CD4-positive, CD25-positive, alpha-beta regulatory T cell (primary cell): ENCODE results near the gene CALR3. TPM values are rescaled to one million over a fixed set of nuclear protein-coding genes. Genes with fewer than 3 reads are reported as not detected.
"Not testable (repeated sequence)": the region's sequence is repeated elsewhere in the genome, so short reads cannot be mapped to it uniquely, and the experiment has no call there.

Experiments
- ATAC-seq, 2 donors: fragments of 150-1000 bp; cut with Tn5 transposase; one replicate each; pipeline ENCODE4 v1.10.0; 2021; ENCODE audit warnings: low read depth in 2 of 2, moderate number of reproducible peaks in 2 of 2, moderate library complexity in 1 of 2
- DNase-seq, 3 donors: peaks; one replicate each; pipeline versions ENCODE4 v3.0.0 to v3.0.0-alpha.2; 2012 to 2022; ENCODE audit warnings: mixed read lengths in 1 of 3
- H3K27ac ChIP-seq: one replicate; pipeline ENCODE4 v1.7.0; 2013; ENCODE audit warnings: mild to moderate bottlenecking, low read length; ENCODE audit not compliant: insufficient read depth, poor library complexity, severe bottlenecking
- H3K27me3 ChIP-seq: one replicate; pipeline ENCODE4 v1.7.0; 2013; ENCODE audit warnings: low read length; ENCODE audit not compliant: control insufficient read depth, insufficient read depth
- H3K36me3 ChIP-seq: one replicate; pipeline ENCODE4 v1.7.0; 2013; ENCODE audit warnings: mild to moderate bottlenecking, low read length, moderate library complexity; ENCODE audit not compliant: control insufficient read depth, insufficient read depth
- H3K4me1 ChIP-seq: 2 replicates; pipeline ENCODE4 v1.7.0; 2013; ENCODE audit warnings: mild to moderate bottlenecking, low read length; ENCODE audit not compliant: insufficient read depth, control insufficient read depth, poor library complexity, severe bottlenecking
- H3K4me3 ChIP-seq: one replicate; pipeline ENCODE4 v1.7.0; 2013; ENCODE audit warnings: low read depth, mild to moderate bottlenecking, low read length, moderate library complexity
- H3K9me3 ChIP-seq, 2 experiments: 1 replicate in 1 of 2; 2 replicates in 1 of 2; pipeline ENCODE4 v1.7.0; 2013; ENCODE audit warnings: low read length in 2 of 2, mild to moderate bottlenecking in 1 of 2, moderate library complexity in 1 of 2; ENCODE audit not compliant: control insufficient read depth in 2 of 2
- H3K27ac Mint-ChIP-seq, 3 donors: one replicate each; pipeline ENCODE4 v1.8.0; 2020 to 2022; ENCODE audit warnings: mild to moderate bottlenecking in 3 of 3, mixed read lengths in 3 of 3, moderate library complexity in 2 of 3
- H3K27me3 Mint-ChIP-seq: one replicate; pipeline ENCODE4 v1.8.0; 2022; ENCODE audit warnings: mild to moderate bottlenecking, mixed read lengths
- H3K36me3 Mint-ChIP-seq: one replicate; pipeline ENCODE4 v1.8.0; 2020; ENCODE audit warnings: mixed read lengths
- H3K4me1 Mint-ChIP-seq, 4 donors: one replicate each; pipeline ENCODE4 v1.8.0; 2020 to 2022; ENCODE audit warnings: mixed read lengths in 4 of 4, mild to moderate bottlenecking in 1 of 4
- H3K4me3 Mint-ChIP-seq, 4 donors: one replicate each; pipeline ENCODE4 v1.8.0; 2020 to 2022; ENCODE audit warnings: mild to moderate bottlenecking in 4 of 4, mixed read lengths in 4 of 4, moderate library complexity in 3 of 4
- H3K9me3 Mint-ChIP-seq, 7 donors: one replicate each; pipeline ENCODE4 v1.8.0; 2020 to 2022; ENCODE audit warnings: mixed read lengths in 7 of 7, mild to moderate bottlenecking in 3 of 7, moderate library complexity in 2 of 7
- polyA plus RNA-seq, 4 donors: library from polyadenylated mRNA; unstranded; fragments of 300-500 nt; fragmentation: Illumina TruSeq; gene quantifications; one replicate each; pipeline ENCODE4 v1.2.3, GENCODE V29; 2021
- total RNA-seq: library from RNA; stranded (reverse); gene quantifications from one replicate; pipeline ENCODE4 v1.2.3, GENCODE V29; 2022

Gene CALR3, protein sequence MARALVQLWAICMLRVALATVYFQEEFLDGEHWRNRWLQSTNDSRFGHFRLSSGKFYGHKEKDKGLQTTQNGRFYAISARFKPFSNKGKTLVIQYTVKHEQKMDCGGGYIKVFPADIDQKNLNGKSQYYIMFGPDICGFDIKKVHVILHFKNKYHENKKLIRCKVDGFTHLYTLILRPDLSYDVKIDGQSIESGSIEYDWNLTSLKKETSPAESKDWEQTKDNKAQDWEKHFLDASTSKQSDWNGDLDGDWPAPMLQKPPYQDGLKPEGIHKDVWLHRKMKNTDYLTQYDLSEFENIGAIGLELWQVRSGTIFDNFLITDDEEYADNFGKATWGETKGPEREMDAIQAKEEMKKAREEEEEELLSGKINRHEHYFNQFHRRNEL
- not detected for total RNA-seq
- polyA plus RNA-seq: not detected

DNA sequence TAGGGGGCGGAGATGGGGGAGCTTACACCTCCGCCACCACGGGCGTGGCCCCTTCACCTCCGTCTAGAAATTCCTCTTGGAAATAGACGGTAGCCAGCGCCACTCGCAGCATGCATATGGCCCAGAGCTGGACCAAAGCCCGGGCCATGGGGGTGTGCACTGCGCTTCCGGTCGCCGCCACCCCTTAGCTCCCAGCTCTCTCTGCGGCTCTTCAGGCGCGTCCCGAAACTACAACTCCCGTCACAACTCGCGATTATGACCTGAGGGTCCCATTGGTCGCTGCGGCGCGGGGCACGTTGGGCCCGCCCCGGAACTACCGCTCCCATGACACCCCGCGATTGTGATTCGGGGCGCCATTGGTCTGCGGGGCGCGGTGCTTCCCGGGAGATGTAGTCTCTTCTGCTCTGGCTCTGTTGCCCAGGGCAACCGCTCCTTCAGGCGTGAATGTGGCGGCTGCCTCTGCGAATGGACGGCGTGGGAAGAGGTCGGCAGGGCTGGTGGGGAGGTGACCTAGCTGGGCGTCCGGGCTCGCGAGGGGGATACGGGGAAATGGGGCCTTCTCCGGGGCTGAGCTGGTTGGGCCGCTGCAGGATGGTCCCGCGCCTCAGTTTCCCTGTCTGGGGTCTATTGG is at the start of gene CALR3, which contains the start of gene C19orf44:
CALR3 (minus strand) TSS at position 186 of the 631 bp plus-strand sequence; CDS start at position 148, 38 bp downstream.
C19orf44 (plus strand) TSS at position 413 of the 631 bp plus-strand sequence. CDS start 4,399 bp downstream, outside the sequence.
- Histone ChIP-seq H3K27me3 (no peaks in the 10 kb centered on the region), H3K36me3 (no peaks in the 10 kb centered on the region), H3K27ac (peak within 1 kb of the TSS; percentile 67), H3K9me3 (no peaks in the 10 kb centered on the region), H3K4me1 (peaks cover 10% of the 10 kb centered on the region), H3K4me3 (peak within 1 kb of the TSS; percentile 75)
- DNase-seq: peak; percentile 96 to 99 (median 96)
- H3K4me1 Mint-ChIP-seq: peaks cover 5 to 22% (median 12%) of the 10 kb centered on the region in 4 donors
- ATAC-seq: peak; percentile 99
- peak within 1 kb of the TSS; percentile 84 to 96 (median 95) for H3K4me3 Mint-ChIP-seq
- peak within 1 kb of the TSS; percentile 90 to 93 (median 93) for H3K27ac Mint-ChIP-seq
- H3K36me3 Mint-ChIP-seq: peaks cover 1% of the 10 kb centered on the region
- peaks cover 5% of the 10 kb centered on the region for H3K27me3 Mint-ChIP-seq
- H3K9me3 Mint-ChIP-seq: no peaks in the 10 kb centered on the region

DNA sequence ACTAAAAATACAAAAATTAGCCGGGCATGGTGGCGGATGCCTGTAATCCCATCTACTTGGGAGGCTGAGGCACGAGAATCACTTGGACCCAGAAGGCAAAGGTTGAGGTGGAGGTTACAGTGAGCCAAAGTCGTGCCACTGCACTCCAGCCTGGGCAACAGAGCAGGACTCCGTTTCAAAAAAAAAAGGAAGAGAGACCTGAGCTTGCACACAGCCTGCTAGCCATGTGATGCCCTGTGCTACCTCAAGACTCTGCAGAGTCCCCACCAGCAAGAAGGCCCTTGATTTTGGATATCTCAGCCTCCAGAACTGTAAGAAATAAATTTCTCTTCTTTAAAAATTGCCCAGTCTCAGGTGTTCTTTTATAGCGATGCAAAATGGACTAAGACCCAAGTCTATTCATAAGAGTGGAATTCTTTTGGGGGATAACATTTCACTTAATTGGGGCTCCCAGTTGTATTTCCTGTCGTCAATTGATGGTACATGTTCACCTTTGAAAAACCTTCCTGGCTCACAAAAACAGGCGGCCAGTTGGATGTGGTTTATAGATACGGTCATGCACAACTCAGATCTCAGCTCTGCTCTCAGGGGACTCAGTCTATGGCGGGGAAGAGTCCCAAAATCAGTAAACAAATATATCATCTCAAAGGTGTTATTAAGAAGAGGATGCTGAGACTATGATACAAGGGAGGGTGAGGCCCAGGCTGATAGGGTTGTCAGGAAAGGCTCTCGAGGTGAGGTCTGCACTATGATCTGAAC is 48.7 kb upstream of the CALR3 start:
- H3K9me3 ChIP-seq: no peaks in the 10 kb centered on the region
- no peaks in the 10 kb centered on the region for H3K27me3 Mint-ChIP-seq
- no peak for ATAC-seq
- peak overlapping the region; percentile 60 to 78 (median 68) for H3K4me3 Mint-ChIP-seq
- peaks cover 4% of the 10 kb centered on the region for H3K36me3 Mint-ChIP-seq
- H3K4me3 ChIP-seq: no peak overlapping the region
- H3K9me3 Mint-ChIP-seq: no peaks in the 10 kb centered on the region
- H3K27ac Mint-ChIP-seq: peak overlapping the region in 2 of 3 donors; percentile 74 to 84
- H3K27ac ChIP-seq: no peak overlapping the region
- H3K4me1 ChIP-seq: peaks cover 53% of the 10 kb centered on the region
- peaks cover 3% of the 10 kb centered on the region for H3K36me3 ChIP-seq
- H3K27me3 ChIP-seq: no peaks in the 10 kb centered on the region
- peaks cover 18 to 50% (median 27%) of the 10 kb centered on the region in 4 donors for H3K4me1 Mint-ChIP-seq
- no peak for DNase-seq

DNA sequence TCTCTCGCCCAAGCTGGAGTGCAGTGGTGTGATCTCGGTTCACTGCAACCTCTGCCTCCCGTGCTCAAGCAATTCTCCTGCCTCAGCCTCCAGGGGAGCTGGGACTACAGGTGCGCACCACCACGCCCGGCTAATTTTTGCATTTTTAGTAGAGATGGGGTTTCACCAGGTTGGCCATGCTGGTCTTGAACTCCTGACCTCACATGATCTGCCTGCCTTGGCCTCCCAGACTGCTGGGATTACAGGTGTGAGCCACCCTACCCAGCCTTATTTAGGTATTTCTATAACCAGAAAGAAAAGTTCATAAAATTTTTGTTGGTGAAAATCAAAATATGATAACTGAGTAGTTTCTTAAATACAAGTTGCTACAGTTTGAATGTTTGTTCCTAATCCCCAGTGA is 47.8 kb upstream of the CALR3 start:
- not testable (repeated sequence) for H3K27me3 ChIP-seq, H3K9me3 ChIP-seq, H3K27me3 Mint-ChIP-seq, H3K9me3 Mint-ChIP-seq, H3K36me3 ChIP-seq, ATAC-seq, DNase-seq, H3K36me3 Mint-ChIP-seq
- Mint-ChIP-seq H3K4me3 (peak overlapping the region; percentile 55 to 97 (median 92)), H3K4me1 (peaks cover 19 to 56% (median 29%) of the 10 kb centered on the region in 4 donors), H3K27ac (peak overlapping the region in 2 of 3 donors; percentile 70 to 89)
- Histone ChIP-seq H3K4me1 (peaks cover 59% of the 10 kb centered on the region), H3K4me3 (peak overlapping the region; percentile 84), H3K27ac (peak overlapping the region; percentile 85)

DNA sequence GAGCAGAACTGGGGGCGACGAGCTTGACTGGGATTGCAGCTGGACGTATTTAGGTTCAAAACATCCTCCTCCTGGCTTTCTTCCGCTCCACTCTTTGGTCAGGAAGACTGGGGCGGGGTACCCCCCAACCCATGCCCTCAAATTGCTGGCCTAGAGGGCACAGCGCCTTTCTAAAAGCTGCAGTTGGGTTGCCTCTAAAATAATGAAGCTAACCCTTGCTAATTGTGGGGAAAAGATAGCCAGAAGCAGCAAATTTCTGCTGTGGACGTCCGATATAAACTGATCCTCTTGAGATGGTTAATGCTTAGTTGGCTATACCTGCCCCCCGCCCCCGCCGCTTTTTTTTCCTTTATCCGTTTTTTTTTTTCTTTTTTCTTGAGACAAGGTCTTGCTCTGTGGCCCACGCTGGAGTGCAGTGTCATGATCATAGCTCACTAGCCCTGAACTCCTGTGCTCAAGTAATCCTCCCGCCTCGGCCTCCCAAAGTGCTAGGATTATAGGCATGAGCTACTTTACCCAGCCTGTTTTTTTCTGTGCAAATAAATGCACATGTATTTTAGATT is 47.0 kb upstream of the CALR3 start:
- peaks cover 19 to 63% (median 30%) of the 10 kb centered on the region in 4 donors for H3K4me1 Mint-ChIP-seq
- H3K4me3 ChIP-seq: peak overlapping the region; percentile 84
- peak in 1 of 3 donors; percentile 17 for DNase-seq
- peaks cover 60% of the 10 kb centered on the region for H3K4me1 ChIP-seq
- no peaks in the 10 kb centered on the region for H3K27me3 Mint-ChIP-seq
- H3K27ac Mint-ChIP-seq: peak overlapping the region; percentile 80 to 89 (median 89)
- no peaks in the 10 kb centered on the region for H3K27me3 ChIP-seq
- H3K4me3 Mint-ChIP-seq: peak overlapping the region; percentile 90 to 97 (median 94)
- H3K27ac ChIP-seq: peak overlapping the region; percentile 85
- H3K9me3 ChIP-seq: no peaks in the 10 kb centered on the region
- peaks cover 10% of the 10 kb centered on the region for H3K36me3 ChIP-seq
- peaks cover 15% of the 10 kb centered on the region for H3K36me3 Mint-ChIP-seq
- ATAC-seq: no peak
- H3K9me3 Mint-ChIP-seq: no peaks in the 10 kb centered on the region

DNA sequence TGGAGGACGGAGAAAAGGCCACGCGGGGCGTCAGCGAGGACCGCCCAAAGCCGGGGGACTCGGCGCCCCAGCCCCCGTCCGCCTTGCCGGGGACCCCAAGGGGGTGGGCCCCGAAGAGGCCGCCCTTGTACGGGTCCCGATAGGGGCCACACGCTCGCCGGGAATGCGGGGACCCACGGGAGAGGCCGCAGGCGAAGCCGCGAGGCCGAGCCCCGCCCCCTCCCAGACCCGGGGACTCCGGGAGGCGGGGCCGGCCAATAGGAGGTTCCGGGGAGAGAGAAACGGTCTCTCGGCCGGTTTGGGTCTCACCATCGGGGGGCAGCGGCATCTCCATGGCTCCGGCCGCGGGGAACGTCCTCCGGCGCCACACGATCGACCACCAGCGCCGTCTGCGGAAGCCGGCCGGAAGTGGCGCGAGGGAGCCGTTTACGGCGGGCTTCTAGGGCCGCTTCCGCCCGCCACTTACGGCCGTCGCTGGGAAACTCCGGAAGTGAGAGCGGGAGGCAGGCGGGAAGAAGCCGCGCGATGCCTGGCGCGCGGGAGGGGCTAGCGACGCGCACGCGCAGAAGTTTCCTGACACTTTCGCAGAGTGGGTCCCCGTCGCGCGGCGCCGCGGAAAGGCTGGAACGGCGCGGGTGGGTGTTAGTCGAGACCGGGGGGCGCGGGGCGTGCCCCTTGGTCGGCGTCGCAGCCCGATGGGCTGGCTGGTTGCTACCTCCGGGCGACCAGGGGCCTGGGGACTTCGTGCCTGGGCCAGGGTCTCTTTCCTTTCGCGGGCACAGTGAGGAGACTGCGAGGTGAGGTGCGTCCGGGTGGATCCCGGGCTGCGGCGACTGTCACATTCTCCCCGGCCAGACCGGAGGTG is 46.3 kb upstream of the CALR3 start, which contains the start of gene CHERP:
CHERP (minus strand) TSS at position 393 of the 865 bp plus-strand sequence; CDS start at position 334, 59 bp downstream.
- H3K36me3 ChIP-seq: peaks cover 17% of the 10 kb centered on the region
- Mint-ChIP-seq H3K4me1 (peaks cover 19 to 67% (median 34%) of the 10 kb centered on the region in 4 donors), H3K27ac (peak within 1 kb of the TSS; percentile 80 to 93 (median 92)), H3K4me3 (peak within 1 kb of the TSS; percentile 90 to 97 (median 94)), H3K9me3 (no peaks in the 10 kb centered on the region), H3K27me3 (no peaks in the 10 kb centered on the region), H3K36me3 (peaks cover 21% of the 10 kb centered on the region)
- H3K27me3 ChIP-seq: no peaks in the 10 kb centered on the region
- peak within 1 kb of the TSS; percentile 91 for H3K4me3 ChIP-seq
- DNase-seq (peak; percentile 94 to 96 (median 95)), ATAC-seq (peak; percentile 86 to 87)
- peaks cover 60% of the 10 kb centered on the region for H3K4me1 ChIP-seq
- no peaks in the 10 kb centered on the region for H3K9me3 ChIP-seq
- H3K27ac ChIP-seq: peak within 1 kb of the TSS; percentile 85

DNA sequence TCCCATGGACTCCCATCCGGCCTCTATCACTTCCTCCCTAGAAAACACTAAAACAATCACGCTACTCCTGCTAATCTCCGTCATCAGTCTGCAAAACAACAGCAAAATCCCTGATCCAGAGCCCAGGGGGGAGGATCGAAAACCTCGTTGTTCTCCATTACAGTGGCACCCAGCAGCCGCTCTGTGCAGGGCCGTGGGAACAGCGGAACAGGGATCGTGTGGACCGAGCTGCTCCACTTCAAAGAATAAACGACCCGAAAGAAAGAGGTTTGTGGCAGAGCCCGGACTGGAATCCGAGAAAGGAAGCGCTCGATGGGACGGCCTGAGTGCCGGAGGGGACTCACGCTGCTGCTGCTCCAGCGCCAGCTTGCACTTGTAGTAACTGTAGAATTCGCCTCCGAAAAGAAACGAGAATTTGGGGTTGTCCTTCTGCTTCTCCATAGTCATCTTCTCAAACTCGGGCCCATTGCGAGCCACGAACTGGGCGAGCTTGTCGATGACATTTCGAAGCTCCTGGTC is 45.6 kb upstream of the CALR3 start:
- no peak for ATAC-seq
- Mint-ChIP-seq H3K9me3 (no peaks in the 10 kb centered on the region), H3K27ac (peak overlapping the region; percentile 74 to 93 (median 92)), H3K27me3 (no peaks in the 10 kb centered on the region), H3K4me3 (peak overlapping the region; percentile 88 to 97 (median 94)), H3K4me1 (peaks cover 19 to 70% (median 36%) of the 10 kb centered on the region in 4 donors), H3K36me3 (peaks cover 23% of the 10 kb centered on the region)
- Histone ChIP-seq H3K4me1 (peaks cover 60% of the 10 kb centered on the region), H3K4me3 (peak overlapping the region; percentile 91), H3K36me3 (peaks cover 21% of the 10 kb centered on the region), H3K27ac (peak overlapping the region; percentile 85), H3K9me3 (no peaks in the 10 kb centered on the region), H3K27me3 (no peaks in the 10 kb centered on the region)
- peak in 1 of 3 donors; percentile 37 for DNase-seq
